ENCODE measurements around the gene ADAM12. TPM values are rescaled to one million over a fixed set of nuclear protein-coding genes. Genes with fewer than 3 reads are reported as not detected.

Gene ADAM12
- total RNA-seq, 1 donor from 2014 or later, result 0.98 TPM

DNA sequence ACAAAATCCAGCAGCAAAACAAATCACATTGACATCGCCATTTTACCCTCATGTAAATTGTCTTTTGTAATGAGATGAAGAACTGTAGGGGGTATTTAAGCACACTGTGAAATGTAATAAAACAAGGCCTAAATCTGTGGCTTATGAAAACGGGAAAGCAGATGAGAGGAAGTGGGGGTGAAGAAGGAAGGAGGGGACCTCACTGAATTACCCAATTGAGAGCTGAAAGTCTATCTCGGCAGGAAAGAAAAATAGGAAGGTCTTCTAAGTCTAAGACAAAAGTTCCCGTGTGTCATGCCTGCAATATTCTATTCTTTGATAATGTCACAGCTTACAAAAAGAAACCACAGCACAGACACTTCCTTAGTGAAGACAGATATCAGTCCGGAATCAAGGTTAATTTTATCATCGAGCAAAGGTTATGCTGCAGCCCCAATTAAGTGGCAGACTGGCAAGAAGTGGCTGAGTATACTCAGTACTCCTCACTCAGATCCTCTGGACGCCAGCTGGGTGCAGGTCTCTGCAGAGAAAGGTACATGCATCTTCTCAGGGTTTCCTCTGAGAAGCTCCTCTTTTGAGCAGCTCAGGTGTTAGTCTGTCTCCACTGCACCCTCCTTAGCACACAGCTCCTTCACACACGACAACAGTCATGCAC lies 252.2 kb downstream of the ADAM12 start:
- no peaks in the 10 kb centered on the region for H3K9me3 ChIP-seq
- no peak overlapping the region for H3K4me3 ChIP-seq
- H3K27me3 ChIP-seq, result no peaks in the 10 kb centered on the region
- DNase-seq, result no peak
- TF ChIP-seq, protein P1, sequence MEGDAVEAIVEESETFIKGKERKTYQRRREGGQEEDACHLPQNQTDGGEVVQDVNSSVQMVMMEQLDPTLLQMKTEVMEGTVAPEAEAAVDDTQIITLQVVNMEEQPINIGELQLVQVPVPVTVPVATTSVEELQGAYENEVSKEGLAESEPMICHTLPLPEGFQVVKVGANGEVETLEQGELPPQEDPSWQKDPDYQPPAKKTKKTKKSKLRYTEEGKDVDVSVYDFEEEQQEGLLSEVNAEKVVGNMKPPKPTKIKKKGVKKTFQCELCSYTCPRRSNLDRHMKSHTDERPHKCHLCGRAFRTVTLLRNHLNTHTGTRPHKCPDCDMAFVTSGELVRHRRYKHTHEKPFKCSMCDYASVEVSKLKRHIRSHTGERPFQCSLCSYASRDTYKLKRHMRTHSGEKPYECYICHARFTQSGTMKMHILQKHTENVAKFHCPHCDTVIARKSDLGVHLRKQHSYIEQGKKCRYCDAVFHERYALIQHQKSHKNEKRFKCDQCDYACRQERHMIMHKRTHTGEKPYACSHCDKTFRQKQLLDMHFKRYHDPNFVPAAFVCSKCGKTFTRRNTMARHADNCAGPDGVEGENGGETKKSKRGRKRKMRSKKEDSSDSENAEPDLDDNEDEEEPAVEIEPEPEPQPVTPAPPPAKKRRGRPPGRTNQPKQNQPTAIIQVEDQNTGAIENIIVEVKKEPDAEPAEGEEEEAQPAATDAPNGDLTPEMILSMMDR (IDR thresholded peaks at IDR 0.05), result no peak
- no peak overlapping the region for H3K27ac ChIP-seq
- peaks cover 13% of the 10 kb centered on the region for H3K4me1 ChIP-seq
- intact Hi-C loops (cut with DNase I), result no loop called here
- H3K36me3 ChIP-seq, result no peaks in the 10 kb centered on the region
- peak; percentile 57 for ATAC-seq

DNA sequence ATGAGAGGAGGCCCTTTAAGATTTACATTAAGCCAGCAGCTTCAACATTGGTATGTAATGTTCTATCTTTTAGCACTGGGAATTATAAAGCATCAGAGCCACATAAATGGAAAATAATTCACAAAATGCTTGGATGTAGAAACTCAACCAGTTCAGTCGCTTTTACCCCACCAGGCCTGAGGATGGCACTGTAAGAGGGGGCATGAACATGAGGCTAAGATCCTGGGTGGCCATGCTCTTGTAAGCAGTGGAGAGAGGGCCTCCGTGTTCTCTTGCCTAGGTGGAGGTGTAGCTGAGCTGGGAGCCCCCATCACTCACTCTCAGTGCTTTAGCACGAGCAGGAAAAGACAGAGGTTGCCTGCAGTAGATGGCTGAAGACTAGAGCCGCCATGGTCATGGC lies 253.1 kb downstream of the ADAM12 start:
- TF ChIP-seq, protein P1 (IDR thresholded peaks at IDR 0.05), result no peak
- DNase-seq, result no peak
- no peaks in the 10 kb centered on the region for H3K36me3 ChIP-seq
- H3K4me3 ChIP-seq, result no peak overlapping the region
- intact Hi-C loops (cut with DNase I), result no loop called here
- no peaks in the 10 kb centered on the region for H3K27me3 ChIP-seq
- no peak overlapping the region for H3K27ac ChIP-seq
- no peaks in the 10 kb centered on the region for H3K9me3 ChIP-seq
- no peak for ATAC-seq
- H3K4me1 ChIP-seq, result peaks cover 13% of the 10 kb centered on the region

DNA sequence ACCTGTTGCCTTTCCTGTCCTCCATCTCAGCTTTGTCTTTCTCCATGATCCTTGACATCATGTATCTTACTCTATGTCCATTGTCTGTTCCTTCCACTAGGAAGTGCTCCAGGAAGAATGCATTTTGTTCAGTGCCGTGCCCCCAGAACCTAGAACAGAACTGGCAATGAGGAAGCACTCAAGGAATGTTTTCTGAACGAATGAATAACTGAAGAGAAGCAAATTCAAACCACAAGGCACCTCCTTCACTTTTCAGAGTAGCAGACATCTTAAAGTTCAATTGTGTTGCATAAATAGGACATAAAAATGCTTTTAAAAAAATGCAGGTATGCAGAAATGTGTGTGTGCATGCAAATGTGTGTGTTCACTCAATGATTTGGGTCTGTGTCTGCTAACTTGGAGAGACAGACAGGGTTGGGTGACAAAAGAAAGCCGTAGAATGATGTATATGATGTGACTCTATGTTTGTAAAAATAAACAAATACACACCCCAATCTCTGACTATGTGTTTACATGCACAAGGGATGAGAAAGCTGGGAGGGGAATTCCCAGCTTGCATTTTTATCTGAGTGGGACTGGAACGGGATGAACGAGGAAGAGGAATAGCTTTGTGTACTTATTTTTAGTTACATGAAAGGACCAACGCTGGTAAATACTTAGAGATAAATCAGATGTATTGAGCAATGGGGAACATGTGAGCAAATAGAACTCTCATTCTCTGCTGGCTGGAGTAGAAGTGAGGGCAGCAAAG lies 254.2 kb downstream of the ADAM12 start:
- ATAC-seq, result peak; percentile 29
- Histone ChIP-seq H3K4me1 (peaks cover 13% of the 10 kb centered on the region), H3K27ac (no peak overlapping the region), H3K27me3 (no peaks in the 10 kb centered on the region), H3K36me3 (no peaks in the 10 kb centered on the region), H3K9me3 (no peaks in the 10 kb centered on the region), H3K4me3 (no peak overlapping the region)
- TF ChIP-seq, protein P1 (IDR thresholded peaks at IDR 0.05), result no peak
- intact Hi-C loops (cut with DNase I), result no loop called here
- no peak for DNase-seq

DNA sequence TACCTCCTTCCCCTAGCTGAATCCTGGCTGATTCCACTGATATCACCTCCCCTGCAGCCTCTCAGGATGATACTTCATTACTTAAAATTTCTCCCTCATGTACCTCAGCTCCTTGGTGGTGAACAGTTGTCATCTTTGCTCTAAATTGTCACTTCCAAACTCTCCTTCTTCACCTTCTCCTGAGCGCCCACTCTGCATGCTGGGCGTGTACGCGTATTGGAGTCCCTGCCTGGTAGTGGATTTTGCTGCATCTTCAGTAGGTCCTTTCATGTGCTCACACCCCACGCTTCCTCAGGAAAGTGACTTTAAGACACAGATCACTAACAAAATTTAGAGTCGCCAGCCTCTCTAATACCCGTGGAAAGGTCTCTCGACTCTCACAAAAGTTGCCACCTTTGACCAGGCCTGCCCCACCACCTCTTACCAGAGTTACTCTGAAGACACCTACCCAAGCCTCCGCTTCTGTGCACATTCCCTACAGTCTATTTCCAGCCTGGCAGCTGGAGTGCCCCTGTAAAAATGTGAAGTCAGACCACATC lies 255.1 kb downstream of the ADAM12 start:
- ATAC-seq (no peak), DNase-seq (no peak)
- Histone ChIP-seq H3K9me3 (no peaks in the 10 kb centered on the region), H3K36me3 (no peaks in the 10 kb centered on the region), H3K4me3 (no peak overlapping the region), H3K27me3 (no peaks in the 10 kb centered on the region), H3K4me1 (peaks cover 13% of the 10 kb centered on the region), H3K27ac (no peak overlapping the region)
- intact Hi-C loops (cut with DNase I), result no loop called here
- TF ChIP-seq, protein P1 (IDR thresholded peaks at IDR 0.05), result no peak

DNA sequence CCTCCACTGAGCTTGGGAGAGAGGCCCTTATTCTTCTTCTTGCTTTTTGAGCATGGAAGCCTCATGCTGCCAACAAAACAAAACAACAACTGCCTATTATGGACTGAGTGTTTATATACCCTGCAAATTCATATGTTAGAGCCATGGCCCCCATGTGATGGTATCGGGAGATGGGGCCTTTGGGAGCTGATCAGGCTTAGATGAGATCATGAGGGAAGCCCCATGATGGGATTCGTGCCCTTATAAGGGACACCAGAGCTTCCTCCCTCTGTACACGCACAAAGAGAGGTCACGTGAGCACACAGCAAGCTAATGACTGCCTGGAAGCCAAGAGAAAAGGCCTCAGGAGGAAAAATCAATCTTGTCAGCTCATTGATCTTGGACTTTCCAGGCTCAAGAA lies 256.9 kb downstream of the ADAM12 start:
- intact Hi-C loops (cut with DNase I), result no loop called here
- DNase-seq (no peak), ATAC-seq (no peak)
- H3K4me3 ChIP-seq, result no peak overlapping the region
- no peaks in the 10 kb centered on the region for H3K36me3 ChIP-seq
- TF ChIP-seq, protein P1 (IDR thresholded peaks at IDR 0.05), result no peak
- H3K27ac ChIP-seq, result no peak overlapping the region
- no peaks in the 10 kb centered on the region for H3K27me3 ChIP-seq
- H3K9me3 ChIP-seq, result no peaks in the 10 kb centered on the region
- peaks cover 13% of the 10 kb centered on the region for H3K4me1 ChIP-seq

Measured in upper lobe of right lung (tissue), 1 donor.